Measurements from ENCODE around the gene CNST.
"Not testable (repeated sequence)": the region's sequence is repeated elsewhere in the genome, so short reads cannot be mapped to it uniquely, and the experiment has no call there.

The CNST gene

DNA sequence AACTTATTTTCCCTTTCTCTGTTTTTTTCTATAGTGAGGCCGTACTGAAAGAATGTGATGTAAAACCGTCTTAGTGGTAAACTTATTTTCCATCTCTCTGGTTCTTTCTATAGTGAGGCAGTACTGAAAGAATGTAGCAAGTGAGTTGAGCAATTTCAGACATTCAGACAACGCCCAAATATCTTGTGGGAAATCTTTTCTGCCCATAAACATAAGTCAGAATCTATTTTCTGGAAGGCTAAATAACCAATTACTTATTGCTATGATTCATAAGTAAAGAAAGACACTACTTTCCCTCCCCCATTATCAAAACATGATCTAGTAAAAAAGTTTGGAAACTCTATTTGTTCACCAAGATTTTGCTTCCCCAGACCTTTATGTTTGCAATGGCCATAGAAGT lies 139.1 kb downstream of the CNST start:
- H3K27ac ChIP-seq, result no peak overlapping the region

DNA sequence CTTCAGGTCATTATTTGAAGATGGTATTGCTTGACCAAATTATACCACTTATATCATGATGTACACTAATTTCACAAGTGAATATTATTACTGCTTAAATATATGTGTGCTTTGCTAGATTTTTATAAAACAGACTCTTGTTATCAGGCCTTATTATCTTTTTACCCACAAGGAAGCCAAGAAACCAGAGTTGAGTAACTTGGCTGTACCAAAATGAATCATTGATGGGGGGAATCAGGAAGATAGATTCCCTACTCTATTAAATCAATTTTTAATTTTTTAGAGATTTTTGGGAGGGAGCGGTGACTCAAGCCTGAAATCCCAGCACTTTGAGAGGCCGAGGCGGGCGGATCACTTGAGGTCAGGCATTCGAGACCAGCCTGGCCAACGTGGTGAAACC lies 141.9 kb downstream of the CNST start:
- H3K4me3 ChIP-seq (ENCODE audit: low read depth, low read length), result no peak overlapping the region
- H3K9me3 ChIP-seq (ENCODE audit: severe bottlenecking), result peaks cover 22% of the 10 kb centered on the region
- no peak overlapping the region for H3K27ac ChIP-seq
- TF ChIP-seq, protein P1, sequence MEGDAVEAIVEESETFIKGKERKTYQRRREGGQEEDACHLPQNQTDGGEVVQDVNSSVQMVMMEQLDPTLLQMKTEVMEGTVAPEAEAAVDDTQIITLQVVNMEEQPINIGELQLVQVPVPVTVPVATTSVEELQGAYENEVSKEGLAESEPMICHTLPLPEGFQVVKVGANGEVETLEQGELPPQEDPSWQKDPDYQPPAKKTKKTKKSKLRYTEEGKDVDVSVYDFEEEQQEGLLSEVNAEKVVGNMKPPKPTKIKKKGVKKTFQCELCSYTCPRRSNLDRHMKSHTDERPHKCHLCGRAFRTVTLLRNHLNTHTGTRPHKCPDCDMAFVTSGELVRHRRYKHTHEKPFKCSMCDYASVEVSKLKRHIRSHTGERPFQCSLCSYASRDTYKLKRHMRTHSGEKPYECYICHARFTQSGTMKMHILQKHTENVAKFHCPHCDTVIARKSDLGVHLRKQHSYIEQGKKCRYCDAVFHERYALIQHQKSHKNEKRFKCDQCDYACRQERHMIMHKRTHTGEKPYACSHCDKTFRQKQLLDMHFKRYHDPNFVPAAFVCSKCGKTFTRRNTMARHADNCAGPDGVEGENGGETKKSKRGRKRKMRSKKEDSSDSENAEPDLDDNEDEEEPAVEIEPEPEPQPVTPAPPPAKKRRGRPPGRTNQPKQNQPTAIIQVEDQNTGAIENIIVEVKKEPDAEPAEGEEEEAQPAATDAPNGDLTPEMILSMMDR (IDR thresholded peaks at IDR 0.05; ENCODE audit: low read depth, low read length), result no peak
- no peaks in the 10 kb centered on the region for H3K27me3 ChIP-seq (ENCODE audit: insufficient read depth, low read depth, severe bottlenecking)
- no peaks in the 10 kb centered on the region for H3K36me3 ChIP-seq
- no peak for DNase-seq

More for the DNA sequence above, 139.1 kb downstream of the CNST start:
- H3K27me3 ChIP-seq (ENCODE audit: insufficient read depth, low read depth, severe bottlenecking), result no peaks in the 10 kb centered on the region
- peaks cover 3% of the 10 kb centered on the region for H3K9me3 ChIP-seq (ENCODE audit: severe bottlenecking)
- TF ChIP-seq, protein P1 (IDR thresholded peaks at IDR 0.05; ENCODE audit: low read depth, low read length), result no peak
- no peak overlapping the region for H3K4me3 ChIP-seq (ENCODE audit: low read depth, low read length)
- no peak for DNase-seq
- no peaks in the 10 kb centered on the region for H3K36me3 ChIP-seq

DNA sequence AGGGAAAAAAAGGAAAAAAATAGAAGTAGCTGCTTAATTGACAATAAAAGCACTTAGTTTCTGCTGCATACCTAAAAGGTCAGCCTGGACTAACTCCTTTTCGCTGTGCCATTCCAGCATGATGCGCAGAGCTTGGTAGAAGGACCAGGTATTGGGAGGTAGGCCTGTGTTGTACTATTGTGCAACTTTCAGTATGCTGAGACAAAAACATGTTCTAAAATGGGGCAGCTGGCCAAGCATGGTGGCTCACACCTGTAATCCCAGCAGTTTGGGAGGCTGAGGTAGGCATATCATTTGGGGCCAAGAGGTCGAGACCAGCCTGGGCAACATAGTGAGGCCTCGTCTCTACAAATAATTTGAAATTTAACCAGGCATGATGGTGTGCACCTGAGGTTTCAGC lies 142.9 kb downstream of the CNST start:
- TF ChIP-seq, protein P1 (IDR thresholded peaks at IDR 0.05; ENCODE audit: low read depth, low read length), result no peak
- H3K4me3 ChIP-seq (ENCODE audit: low read depth, low read length), result no peak overlapping the region
- H3K27me3 ChIP-seq (ENCODE audit: insufficient read depth, low read depth, severe bottlenecking), result no peaks in the 10 kb centered on the region
- H3K36me3 ChIP-seq, result no peaks in the 10 kb centered on the region
- no peak for DNase-seq
- no peak overlapping the region for H3K27ac ChIP-seq
- H3K9me3 ChIP-seq (ENCODE audit: severe bottlenecking), result peaks cover 22% of the 10 kb centered on the region

DNA sequence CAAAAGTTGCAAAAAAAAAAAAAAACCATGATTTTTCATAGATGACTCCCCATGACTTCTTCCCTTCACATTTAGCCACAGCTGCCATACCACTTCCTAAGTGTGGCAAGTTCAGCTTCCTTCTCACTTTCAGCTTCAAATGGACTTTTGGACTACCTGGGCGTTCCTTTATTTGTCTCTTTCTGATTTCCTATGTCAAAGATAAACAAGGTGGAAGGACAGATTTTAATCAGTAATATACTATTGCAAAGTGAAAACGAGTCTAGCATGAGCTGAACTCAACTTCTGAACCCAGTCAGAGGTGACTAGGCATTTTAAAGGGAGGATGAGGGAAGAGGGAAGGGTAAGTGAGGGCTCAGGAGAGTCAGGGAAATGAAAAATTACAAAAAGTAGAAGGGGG lies 143.6 kb downstream of the CNST start:
- Histone ChIP-seq H3K36me3 (no peaks in the 10 kb centered on the region), H3K27ac (no peak overlapping the region), H3K9me3 (ENCODE audit: severe bottlenecking) (peaks cover 25% of the 10 kb centered on the region), H3K27me3 (ENCODE audit: insufficient read depth, low read depth, severe bottlenecking) (no peaks in the 10 kb centered on the region), H3K4me3 (ENCODE audit: low read depth, low read length) (no peak overlapping the region)
- DNase-seq, result no peak
- TF ChIP-seq, protein P1 (IDR thresholded peaks at IDR 0.05; ENCODE audit: low read depth, low read length), result no peak

DNA sequence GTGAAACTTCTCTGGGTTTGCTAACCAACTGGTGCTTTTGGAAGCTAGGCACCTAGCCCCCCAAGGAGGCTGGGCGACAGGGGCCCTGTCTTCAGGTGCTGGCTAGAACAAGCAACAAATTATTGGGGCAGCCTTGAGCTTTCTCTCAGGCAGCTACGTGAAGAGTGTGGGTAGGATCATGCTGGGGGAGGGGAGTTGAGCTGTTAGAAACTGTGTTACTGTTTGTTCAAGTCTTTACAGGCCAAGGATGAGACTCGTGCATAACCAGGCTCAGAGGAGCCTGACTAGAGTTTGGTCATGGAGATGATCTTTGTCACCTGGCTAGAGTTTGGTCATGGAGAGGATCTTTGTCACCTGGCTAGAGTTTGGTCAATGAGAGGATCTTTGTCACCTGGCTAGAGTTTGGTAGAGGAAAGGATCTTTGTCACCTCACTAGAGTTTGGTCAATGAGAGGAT lies 145.3 kb downstream of the CNST start:
- H3K9me3 ChIP-seq (ENCODE audit: severe bottlenecking), result peaks cover 25% of the 10 kb centered on the region
- H3K4me3 ChIP-seq (ENCODE audit: low read depth, low read length), result no peak overlapping the region
- no peaks in the 10 kb centered on the region for H3K27me3 ChIP-seq (ENCODE audit: insufficient read depth, low read depth, severe bottlenecking)
- no peaks in the 10 kb centered on the region for H3K36me3 ChIP-seq
- TF ChIP-seq, protein P1 (IDR thresholded peaks at IDR 0.05; ENCODE audit: low read depth, low read length), result no peak
- no peak for DNase-seq
- no peak overlapping the region for H3K27ac ChIP-seq

DNA sequence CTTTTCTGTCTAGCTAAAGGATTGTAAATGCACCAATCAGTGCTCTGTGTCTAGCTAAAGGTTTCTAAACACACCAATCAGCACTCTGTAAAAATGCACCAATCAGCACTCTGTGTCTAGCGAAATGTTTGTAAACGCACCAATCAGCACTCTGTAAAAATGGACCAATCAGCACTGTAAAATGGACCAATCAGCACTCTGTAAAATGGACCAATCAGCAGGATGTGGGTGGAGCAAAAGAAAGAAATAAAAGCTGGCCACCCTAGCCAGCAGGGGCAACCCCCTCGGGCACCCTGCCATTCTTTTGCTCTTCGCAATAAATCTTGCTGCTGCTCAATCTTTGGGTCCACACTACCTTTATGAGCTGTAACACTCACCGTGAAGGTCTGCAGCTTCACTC lies 146.2 kb downstream of the CNST start:
- not testable (repeated sequence) for H3K4me3 ChIP-seq (ENCODE audit: low read depth, low read length); H3K36me3 ChIP-seq; H3K27me3 ChIP-seq (ENCODE audit: insufficient read depth, low read depth, severe bottlenecking); H3K27ac ChIP-seq; DNase-seq
- peaks cover 25% of the 10 kb centered on the region for H3K9me3 ChIP-seq (ENCODE audit: severe bottlenecking)
